Glomerular visceral epithelial cell (primary cell): ENCODE results near the gene BTK.

ENCODE experiments used
- DNase-seq: peaks from one replicate; pipeline ENCODE4 v3.0.0-alpha.2; 2016; ENCODE audit errors: extremely low spot score

BTK gene

DNA sequence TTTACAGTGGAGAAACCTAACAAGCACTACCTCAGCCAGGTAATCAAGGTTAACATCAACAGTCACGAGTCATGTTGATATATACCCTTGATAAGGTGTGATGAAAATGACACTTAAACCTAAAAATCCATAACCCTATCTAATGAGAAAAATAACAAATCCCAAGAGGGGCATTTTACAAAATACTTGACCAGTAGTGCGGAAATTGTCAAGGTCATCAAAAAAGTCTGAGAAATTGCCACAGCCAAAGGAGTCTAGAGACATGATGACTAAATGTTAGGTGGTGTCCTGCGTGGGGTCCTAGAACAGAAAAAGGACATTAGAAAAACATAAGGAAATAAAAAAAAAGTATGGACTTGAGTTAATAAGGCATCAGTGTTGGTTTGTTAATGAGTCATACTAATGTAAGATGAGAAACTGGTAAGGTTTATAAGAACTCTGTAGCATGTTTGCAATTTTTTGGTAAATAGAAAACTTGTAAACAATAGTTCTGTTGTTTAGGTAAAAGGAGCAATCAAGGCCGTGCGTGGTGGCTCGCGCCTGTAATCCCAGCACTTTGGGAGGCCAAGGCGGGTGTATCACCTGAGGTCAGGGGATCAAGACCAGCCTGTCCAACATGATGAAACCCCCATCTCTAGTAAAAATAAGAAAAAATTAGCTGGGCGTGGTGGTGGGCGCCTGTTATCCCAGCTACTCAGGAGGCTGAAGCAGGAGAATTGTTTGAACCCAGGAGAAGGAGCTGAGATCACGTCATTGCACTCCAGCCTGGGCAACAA, 7.7 kb upstream of the BTK start:
- DNase-seq: no peak

DNA sequence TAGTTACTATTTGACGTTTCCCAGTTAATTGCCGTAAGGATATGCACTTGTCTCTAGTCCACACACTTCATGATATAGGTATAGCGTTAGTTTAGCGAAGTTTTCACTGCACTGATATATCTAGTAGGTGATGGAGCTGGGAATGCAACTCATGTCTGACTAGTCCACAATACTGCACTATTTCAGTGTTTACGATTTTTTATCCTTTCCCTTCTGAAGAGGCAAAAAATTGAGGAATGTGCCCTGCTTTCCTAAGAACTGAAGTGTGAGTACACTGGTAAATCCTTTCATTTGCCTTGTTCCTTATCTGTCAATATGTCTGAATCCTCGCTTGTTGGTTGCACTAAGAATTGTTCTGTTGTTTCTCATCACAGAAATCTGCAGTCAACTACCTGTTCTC, 5.8 kb upstream of the BTK start:
- DNase-seq: no peak

GRCh38 chrX:101390664-101391525, 4.9 kb upstream of the BTK start, which contains the start of gene RPL36A:
TSS of gene RPL36A (plus strand) at chrX:101391011. CDS start at chrX:101391044, 33 bp downstream.
- peak; percentile 90 for DNase-seq

DNA sequence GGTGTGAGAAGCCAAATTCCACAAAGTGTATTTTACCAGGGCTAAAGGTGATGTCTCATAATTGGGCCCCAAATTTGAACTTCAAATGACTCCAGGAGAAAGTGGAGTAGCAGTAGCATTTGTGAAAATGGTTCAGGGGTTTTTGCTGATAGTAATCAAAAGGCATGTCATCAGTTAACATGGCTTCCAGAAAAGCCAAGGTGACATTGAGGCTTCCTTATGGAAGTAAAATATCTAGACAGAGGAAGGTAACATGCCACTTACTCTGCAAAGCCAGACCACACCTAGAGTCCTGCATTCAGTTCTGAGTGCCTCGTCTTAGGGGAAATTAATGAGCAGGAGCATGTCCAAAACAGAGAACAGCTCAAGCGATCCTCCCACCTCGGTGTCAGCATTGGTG, 2.6 kb upstream of the BTK start:
- DNase-seq: no peak

GRCh38 chrX:101386542-101386885, 523 bp upstream of the BTK start:
- no peak for DNase-seq

DNA sequence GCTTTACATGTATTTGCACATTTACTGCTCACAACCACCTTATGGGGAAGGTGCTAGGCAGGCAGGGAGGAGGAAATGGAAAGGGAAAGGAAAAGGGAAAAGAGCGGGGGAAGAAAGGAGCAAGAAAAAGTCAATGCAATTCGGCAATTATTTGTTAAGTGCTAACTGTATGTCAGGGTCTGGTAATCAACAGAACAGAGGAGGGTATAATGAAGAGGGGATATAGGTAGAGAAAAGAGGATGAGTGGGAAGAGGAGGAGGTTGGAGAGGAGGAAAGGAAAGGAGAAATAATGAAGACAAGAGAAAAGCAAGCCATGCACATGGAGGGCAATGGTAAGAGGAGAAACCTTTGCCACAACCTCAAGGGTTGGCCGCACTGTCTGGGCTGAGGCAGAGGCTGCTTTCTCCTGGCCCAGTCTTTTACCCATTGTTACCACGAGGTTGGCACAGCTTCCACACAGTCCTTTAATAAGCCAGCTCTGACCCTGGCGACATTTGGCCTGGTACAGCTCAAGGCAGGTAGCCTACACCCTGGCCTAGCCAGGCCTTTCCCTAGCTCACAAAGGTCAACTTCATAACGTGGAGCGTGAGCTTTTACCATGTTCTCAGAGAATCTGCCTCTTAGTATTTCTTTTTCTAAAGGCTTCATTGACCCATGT, 836 bp downstream of the BTK start:
- no peak for DNase-seq

DNA sequence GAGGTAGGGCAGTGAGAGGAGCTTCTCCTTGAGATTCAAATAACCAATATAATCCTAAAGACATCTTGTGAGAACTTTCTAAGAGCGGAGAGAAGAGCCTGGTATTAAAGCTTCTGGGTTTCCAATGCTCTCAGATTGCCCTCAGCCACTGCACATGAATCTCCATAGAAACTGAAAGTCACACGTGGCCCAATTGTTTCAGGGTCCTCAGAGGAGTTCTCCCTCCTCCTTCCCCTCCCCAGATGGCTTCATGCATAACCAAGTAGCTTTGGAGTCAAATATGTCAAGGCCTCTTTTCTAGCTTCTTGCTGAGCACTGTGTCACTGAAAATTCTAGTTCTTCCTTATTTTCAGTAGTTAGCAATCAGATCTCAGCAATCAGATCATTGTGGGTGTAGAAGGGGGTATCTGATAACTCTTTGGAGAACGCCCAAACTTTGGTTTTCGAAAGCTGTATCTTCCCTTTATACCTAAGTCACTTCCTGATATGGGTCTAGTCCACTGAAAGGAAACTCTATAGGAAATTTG, 2.2 kb downstream of the BTK start:
- DNase-seq: no peak

- no peak for DNase-seq
These were observed 8.4 kb downstream of the BTK start for GRCh38 chrX:101377547-101377946.

GRCh38 chrX:101370888-101371504, 15.0 kb downstream of the BTK start:
- DNase-seq: no peak

- no peak for DNase-seq
These were observed 16.3 kb downstream of the BTK start for GRCh38 chrX:101369687-101370086.

DNA sequence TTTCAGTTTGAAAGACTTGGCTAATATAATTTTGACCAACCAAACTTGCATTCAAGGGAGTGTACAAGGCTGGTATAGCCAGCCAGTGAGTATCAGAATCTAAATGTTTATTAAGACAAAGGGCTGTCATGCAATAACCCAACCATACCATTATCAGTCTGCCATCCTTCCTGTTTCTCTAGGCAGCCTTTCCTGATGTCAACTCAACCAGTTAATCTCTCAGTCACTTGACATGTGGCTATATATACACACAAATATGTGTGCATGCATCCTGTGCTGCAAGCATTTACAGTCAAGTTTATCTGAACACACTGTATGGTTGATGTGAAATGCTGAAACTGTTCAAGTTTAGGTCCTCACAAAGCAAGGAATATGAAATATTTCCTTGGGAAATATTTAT, 17.2 kb downstream of the BTK start:
- DNase-seq: no peak

DNA sequence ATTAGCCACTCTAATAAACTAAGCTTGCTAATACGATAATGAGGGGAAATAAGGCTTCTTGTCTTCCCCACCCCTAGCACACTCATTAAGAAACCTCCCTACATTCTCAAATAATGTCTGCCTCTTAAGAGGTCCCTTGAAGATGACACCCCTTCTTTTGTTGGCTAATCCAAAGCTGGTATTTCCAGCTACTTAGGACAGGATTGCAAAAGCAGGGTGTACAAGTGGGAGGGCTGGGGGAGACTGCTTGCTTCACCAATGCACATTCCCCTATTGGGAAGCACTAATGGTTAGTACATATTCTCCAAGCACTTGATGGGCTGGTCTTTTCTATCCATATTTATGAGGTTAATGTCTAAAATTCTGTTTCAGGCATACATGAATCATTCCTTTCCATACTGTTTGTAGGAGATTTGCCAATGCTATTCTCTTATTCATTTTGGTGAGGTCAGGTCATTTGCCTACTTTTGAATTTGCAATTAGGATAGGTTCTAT, 20.6 kb downstream of the BTK start:
- no peak for DNase-seq

- DNase-seq: no peak
These were observed 23.2 kb downstream of the BTK start for GRCh38 chrX:101362757-101363156.

DNA sequence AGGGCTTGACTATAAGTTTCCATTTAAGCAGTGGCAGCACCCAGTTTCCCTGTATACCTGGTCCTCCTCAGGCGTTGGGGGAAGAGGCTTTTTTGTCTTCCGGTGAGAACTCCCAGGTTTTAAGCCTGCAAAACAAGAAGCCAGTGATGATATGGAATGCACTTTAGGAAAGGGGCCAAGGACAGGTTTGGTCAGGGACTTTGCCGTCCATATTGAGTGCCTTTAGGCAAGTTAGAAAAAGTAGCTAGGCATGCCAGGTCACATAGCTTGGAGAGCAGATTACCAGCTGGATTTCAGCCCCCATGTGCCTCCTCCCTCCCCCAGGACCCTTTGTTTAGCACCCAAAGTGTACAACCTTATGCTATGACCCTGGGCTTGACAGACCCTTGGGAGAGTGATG, 23.9 kb downstream of the BTK start:
- no peak for DNase-seq

DNA sequence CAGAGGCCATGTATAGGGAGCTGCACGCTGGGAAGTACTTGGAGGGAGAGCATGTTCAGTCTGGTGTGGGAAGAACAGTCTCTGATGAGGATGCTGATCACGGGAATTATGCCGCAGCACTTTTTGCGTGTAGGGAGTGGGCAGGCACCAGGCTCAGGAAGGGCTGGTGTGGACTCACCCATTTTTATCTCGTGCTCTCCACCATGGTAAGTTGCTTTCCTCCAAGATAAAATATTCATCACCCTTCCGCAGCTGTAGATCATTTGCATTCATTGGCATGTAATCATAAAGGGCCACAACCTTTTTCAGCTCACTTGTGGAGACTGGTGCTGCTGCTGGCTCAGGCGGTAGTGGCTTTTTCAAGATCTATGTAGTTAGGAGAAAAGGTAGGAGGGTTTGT, 25.6 kb downstream of the BTK start:
- no peak for DNase-seq

- no peak for DNase-seq
These were observed 26.0 kb downstream of the BTK start for GRCh38 chrX:101359966-101360365.

GRCh38 chrX:101357166-101357795, 28.7 kb downstream of the BTK start:
- DNase-seq: no peak

DNA sequence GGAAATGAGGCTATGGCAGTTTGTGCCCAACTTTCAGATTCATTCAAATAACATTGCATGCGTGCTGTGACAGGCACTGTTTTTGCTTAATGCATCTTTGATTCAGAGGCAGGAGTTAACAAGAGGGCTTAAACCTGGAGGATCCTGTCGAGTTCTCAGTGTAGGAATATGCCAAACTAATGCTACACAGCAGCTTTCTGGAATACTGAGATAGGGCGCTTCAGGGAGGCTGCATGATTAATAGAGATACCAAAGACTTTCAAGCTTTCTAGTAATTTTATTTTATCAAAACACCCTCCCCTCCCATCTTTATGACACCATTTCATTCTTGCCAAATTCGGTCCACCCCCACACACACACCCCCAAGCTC, 36.8 kb downstream of the BTK start:
- DNase-seq: no peak

DNA sequence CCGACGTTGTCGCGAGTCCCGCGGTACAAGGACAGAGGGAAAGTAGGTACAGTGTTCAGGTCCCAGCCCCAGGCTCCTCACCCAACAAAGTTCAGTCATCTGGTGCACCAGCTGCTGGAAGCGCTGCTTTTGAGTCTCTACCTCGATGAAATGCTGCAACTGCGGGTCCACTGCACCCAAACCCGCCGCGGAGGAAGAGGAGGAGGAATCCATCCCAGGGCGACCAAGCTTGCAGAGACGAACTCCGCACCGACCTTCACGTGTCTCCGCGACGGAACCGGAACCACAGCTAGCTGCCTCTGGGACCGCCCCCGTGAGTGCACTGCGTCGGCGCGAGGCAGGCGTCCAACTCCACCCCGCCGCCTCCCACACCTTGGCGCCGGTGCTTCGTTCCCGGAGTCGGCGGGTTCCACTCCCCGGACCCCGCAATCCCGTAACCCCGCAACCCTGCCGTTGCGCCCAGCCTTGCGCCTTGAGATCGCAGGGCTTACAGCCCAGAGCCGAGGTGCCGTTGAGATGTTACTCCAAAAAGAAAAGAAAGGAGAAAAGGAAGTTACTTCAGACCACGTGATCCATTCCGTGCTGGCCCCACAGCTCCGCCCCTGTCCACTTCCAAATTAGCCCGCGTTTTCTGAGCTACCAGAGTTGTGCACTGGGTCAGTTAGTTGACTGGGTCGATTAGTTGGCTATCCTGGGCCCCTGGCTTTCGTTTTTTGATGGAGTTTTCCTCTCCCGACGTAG, 37.4 kb downstream of the BTK start, which contains the start of gene TIMM8A:
TSS of gene TIMM8A (minus strand) at position 291 of the 741 bp plus-strand sequence. CDS start at position 213, 78 bp downstream.
- DNase-seq: peak; percentile 71

DNA sequence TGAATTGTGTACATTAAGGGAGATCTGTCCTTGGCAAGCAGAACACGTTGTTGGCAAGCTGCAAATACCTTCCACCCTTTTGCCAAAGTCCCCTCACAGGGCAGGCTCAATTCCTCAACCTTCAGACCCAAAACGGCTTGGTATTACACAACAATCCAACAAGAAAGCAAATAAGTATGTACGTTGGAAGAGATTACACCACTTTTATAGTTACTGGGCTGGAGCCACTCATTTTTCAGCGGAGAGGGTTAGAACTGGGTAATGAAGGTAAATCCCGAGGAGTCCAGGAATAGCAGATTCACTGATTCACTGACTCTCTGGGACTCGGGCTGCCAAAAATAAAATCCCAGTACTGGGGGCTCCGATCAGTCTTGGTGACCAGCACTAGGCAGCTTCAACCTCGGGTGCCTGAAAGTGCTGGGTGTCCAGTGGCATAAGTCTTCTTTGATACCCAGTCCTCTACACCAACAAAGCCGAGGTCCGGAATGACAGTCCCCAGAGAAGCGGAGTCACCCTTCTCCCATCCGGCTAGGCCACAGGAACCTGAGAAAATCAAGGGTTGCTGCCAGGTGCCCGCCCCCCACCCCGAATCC, 38.0 kb downstream of the BTK start:
- DNase-seq: peak; percentile 6
